ENCODE measurements around the gene FBH1. TPM values are rescaled to one million over a fixed set of nuclear protein-coding genes. Genes with fewer than 3 reads are reported as not detected.
"Not testable (repeated sequence)": the region's sequence is repeated elsewhere in the genome, so short reads cannot be mapped to it uniquely, and the experiment has no call there.

The FBH1 gene
- total RNA-seq, 1 experiment from 2014 or later, result 84.0 TPM

GRCh38 chr10:5860066-5860465 is 30.0 kb upstream of the FBH1 start:
- POLR2A ChIA-PET (ENCODE audit: low non-redundant PET), result interaction anchor here (0.6 kb wide), 1 partner anchor 30 kb away, joined by 5 read pairs; the partner anchor contains the start of gene ANKRD16
- no peak for TF ChIP-seq CTCF (conservative IDR thresholded peaks at IDR 0.05; ENCODE audit: low read depth, low read length)
- TF ChIP-seq EZH2 (IDR thresholded peaks at IDR 0.05; ENCODE audit: borderline replicate concordance, low read depth, low read length, poor library complexity, severe bottlenecking), result no peak
- BruUV-seq (replicated peaks), result no TSS peak

GRCh38 chr10:5862360-5862961 is 27.6 kb upstream of the FBH1 start:
- Histone ChIP-seq H3K9me3 (ENCODE audit: low read depth, low read length, poor library complexity, severe bottlenecking) (no peaks in the 10 kb centered on the region), H3K36me3 (ENCODE audit: insufficient read depth, low read length, poor library complexity, severe bottlenecking) (no peaks in the 10 kb centered on the region), H3K4me1 (ENCODE audit: insufficient read depth, low read length, poor library complexity, severe bottlenecking) (no peaks in the 10 kb centered on the region), H3K27me3 (replicated peaks; ENCODE audit: insufficient read depth, low read depth, low read length, poor library complexity) (no peaks in the 10 kb centered on the region), H3K27ac (ENCODE audit: low read depth, low read length, poor library complexity, severe bottlenecking) (no peak overlapping the region), H3K4me3 (ENCODE audit: low read depth, low read length, poor library complexity, severe bottlenecking) (no peak overlapping the region)
- ChIA-PET POLR2A (ENCODE audit: low non-redundant PET) (no interaction called here), CTCF (no interaction called here)
- no peak for DNase-seq (ENCODE audit: low spot score)
- BruUV-seq (replicated peaks), result no TSS peak
- intact Hi-C loops (cut with micrococcal nuclease; ENCODE audit: unreplicated experiment), result no loop called here
- TF ChIP-seq EZH2 (IDR thresholded peaks at IDR 0.05; ENCODE audit: borderline replicate concordance, low read depth, low read length, poor library complexity, severe bottlenecking), result no peak
- no peak for TF ChIP-seq CTCF (conservative IDR thresholded peaks at IDR 0.05; ENCODE audit: low read depth, low read length)

More at GRCh38 chr10:5860066-5860465, 30.0 kb upstream of the FBH1 start:
- Histone ChIP-seq H3K27me3 (replicated peaks; ENCODE audit: insufficient read depth, low read depth, low read length, poor library complexity) (no peaks in the 10 kb centered on the region), H3K4me1 (ENCODE audit: insufficient read depth, low read length, poor library complexity, severe bottlenecking) (no peaks in the 10 kb centered on the region), H3K27ac (ENCODE audit: low read depth, low read length, poor library complexity, severe bottlenecking) (no peak overlapping the region), H3K9me3 (ENCODE audit: low read depth, low read length, poor library complexity, severe bottlenecking) (no peaks in the 10 kb centered on the region), H3K36me3 (ENCODE audit: insufficient read depth, low read length, poor library complexity, severe bottlenecking) (no peaks in the 10 kb centered on the region), H3K4me3 (ENCODE audit: low read depth, low read length, poor library complexity, severe bottlenecking) (no peak overlapping the region)
- intact Hi-C loops (cut with micrococcal nuclease; ENCODE audit: unreplicated experiment), result no loop called here
- CTCF ChIA-PET, result no interaction called here
- no peak for DNase-seq (ENCODE audit: low spot score)

DNA sequence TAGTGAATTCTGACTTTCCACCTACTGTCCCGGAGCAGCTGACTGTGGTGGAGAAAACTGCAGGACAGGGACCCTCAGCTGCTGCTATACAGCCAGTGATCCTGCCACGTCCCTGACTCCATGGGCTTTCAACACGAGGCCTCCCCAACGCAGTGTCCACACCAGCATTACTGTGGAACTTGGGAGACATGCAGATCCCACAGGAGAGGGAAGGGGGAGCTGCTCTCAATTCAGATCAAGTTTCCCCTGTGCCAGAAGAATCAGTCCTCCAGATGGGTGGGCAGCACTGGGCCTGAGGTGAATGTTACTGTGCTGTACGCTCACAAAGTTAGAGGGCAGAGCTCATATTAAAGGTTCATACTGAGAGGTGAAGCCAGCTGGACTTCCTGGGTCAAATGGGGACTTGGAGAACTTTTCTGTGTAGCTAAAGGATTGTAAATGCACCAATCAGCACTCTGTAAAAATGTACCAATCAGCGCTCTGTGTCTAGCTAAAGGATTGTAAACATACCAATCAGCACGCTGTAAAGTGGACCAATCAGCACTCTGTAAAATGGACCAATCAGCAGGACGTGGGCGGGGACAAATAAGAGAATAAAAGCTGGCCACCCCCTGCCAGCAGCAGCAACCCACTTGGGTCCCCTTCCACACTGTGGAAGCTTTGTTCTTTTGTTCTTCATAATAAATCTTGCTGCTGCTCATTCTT is 26.9 kb upstream of the FBH1 start:
- H3K36me3 ChIP-seq (ENCODE audit: insufficient read depth, low read length, poor library complexity, severe bottlenecking); H3K27ac ChIP-seq (ENCODE audit: low read depth, low read length, poor library complexity, severe bottlenecking); CTCF ChIA-PET; intact Hi-C loops (cut with micrococcal nuclease; ENCODE audit: unreplicated experiment); H3K27me3 ChIP-seq (replicated peaks; ENCODE audit: insufficient read depth, low read depth, low read length, poor library complexity); H3K4me3 ChIP-seq (ENCODE audit: low read depth, low read length, poor library complexity, severe bottlenecking); H3K4me1 ChIP-seq (ENCODE audit: insufficient read depth, low read length, poor library complexity, severe bottlenecking); H3K9me3 ChIP-seq (ENCODE audit: low read depth, low read length, poor library complexity, severe bottlenecking); BruUV-seq (replicated peaks); DNase-seq (ENCODE audit: low spot score): not testable (repeated sequence)
- POLR2A ChIA-PET (ENCODE audit: low non-redundant PET), result interaction anchor here (0.6 kb wide), 1 partner anchor 20 kb away, joined by 3 read pairs; no protein-coding TSS in a partner anchor

DNA sequence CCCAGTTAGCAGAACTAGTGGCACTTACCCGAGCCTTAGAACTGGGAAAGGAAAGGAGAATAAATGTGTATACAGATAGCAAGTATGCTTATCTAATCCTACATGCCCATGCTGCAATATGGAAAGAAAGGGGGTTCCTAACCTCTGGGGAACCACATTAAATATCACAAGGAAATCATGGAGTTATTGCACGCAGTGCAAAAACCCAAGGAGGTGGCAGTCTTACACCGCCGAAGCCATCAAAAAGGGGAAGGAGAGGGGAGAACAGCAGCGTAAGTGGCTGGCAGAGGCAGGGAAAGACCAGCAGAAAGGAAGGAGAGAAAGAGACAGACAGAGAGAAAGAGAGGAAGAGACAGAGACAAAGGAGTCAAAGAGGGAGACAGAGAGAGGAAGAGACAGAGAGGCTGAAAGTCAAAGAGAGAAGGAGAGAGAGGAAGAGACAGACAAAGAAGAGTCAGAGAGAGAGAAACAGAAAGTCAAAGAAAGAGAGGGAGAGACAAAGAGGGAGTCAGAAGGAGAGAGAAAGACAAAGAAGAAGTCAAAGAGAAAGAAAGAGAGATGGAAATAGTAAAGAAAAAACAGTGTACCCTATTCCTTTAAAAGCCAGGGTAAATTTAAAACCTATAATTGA is 23.5 kb upstream of the FBH1 start:
- DNase-seq (ENCODE audit: low spot score); H3K9me3 ChIP-seq (ENCODE audit: low read depth, low read length, poor library complexity, severe bottlenecking); H3K4me1 ChIP-seq (ENCODE audit: insufficient read depth, low read length, poor library complexity, severe bottlenecking); CTCF ChIA-PET; H3K27me3 ChIP-seq (replicated peaks; ENCODE audit: insufficient read depth, low read depth, low read length, poor library complexity); H3K36me3 ChIP-seq (ENCODE audit: insufficient read depth, low read length, poor library complexity, severe bottlenecking); intact Hi-C loops (cut with micrococcal nuclease; ENCODE audit: unreplicated experiment); H3K4me3 ChIP-seq (ENCODE audit: low read depth, low read length, poor library complexity, severe bottlenecking); H3K27ac ChIP-seq (ENCODE audit: low read depth, low read length, poor library complexity, severe bottlenecking); BruUV-seq (replicated peaks); POLR2A ChIA-PET (ENCODE audit: low non-redundant PET): not testable (repeated sequence)

DNA sequence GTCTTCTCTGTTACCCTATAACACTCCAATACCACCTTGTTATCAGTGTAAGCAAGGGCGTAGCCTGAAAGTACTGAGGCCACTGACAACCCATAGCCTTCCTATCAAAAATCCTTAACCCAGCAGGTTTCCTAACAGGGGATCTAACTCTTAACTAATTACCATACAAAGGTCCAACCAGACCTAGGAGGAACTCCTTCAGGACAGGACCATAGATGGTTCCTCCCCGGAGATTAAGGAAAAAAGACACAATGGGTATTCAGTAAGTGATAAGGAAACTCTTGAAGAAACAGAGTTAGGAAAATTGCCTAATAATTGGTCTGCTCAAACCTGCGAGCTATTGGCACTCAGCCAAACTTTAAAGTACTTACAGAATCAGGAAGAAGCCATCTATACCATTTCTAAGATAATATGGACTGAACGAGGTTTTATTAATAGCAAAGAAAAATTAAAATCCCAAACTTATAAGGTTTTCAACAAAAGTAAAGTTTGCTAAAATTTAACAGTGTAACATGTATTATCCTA is 22.9 kb upstream of the FBH1 start:
- POLR2A ChIA-PET (ENCODE audit: low non-redundant PET); intact Hi-C loops (cut with micrococcal nuclease; ENCODE audit: unreplicated experiment); CTCF ChIA-PET; BruUV-seq (replicated peaks); H3K4me3 ChIP-seq (ENCODE audit: low read depth, low read length, poor library complexity, severe bottlenecking); H3K4me1 ChIP-seq (ENCODE audit: insufficient read depth, low read length, poor library complexity, severe bottlenecking); H3K36me3 ChIP-seq (ENCODE audit: insufficient read depth, low read length, poor library complexity, severe bottlenecking); DNase-seq (ENCODE audit: low spot score); H3K9me3 ChIP-seq (ENCODE audit: low read depth, low read length, poor library complexity, severe bottlenecking); H3K27me3 ChIP-seq (replicated peaks; ENCODE audit: insufficient read depth, low read depth, low read length, poor library complexity); H3K27ac ChIP-seq (ENCODE audit: low read depth, low read length, poor library complexity, severe bottlenecking): not testable (repeated sequence)
